ENCODE measurements around the gene TUFT1.

- TF ChIP-seq ZBTB49 (tag by site-specific recombination; IDR thresholded peaks at IDR 0.05; ENCODE audit: low read depth) (no peak), ZNF416 (tag by site-specific recombination; IDR thresholded peaks at IDR 0.05) (no peak), CTCF (tag by site-specific recombination; IDR thresholded peaks at IDR 0.05) (no peak), MZF1 (tag by site-specific recombination; IDR thresholded peaks at IDR 0.05; ENCODE audit: borderline replicate concordance) (no peak), ZNF26 (tag by site-specific recombination; IDR thresholded peaks at IDR 0.05) (no peak), ZNF239 (tag by site-specific recombination; IDR thresholded peaks at IDR 0.05) (no peak), ZNF768 (tag by site-specific recombination; IDR thresholded peaks at IDR 0.05) (no peak), ZIC2 (tag by site-specific recombination; IDR thresholded peaks at IDR 0.05) (no peak), ZNF48 (tag by site-specific recombination; IDR thresholded peaks at IDR 0.05) (no peak), ZNF488 (tag by site-specific recombination; IDR thresholded peaks at IDR 0.05) (no peak)
These were observed 28.5 kb downstream of the TUFT1 start for GRCh38 chr1:151568626-151569088.
